Uterus (tissue), 2 donors: ENCODE measurements around the gene TK2.

ENCODE experiments used
- POLR2A ChIP-seq, 2 donors: fragments of 450-650 bp; IDR thresholded peaks; one replicate each; pipeline ENCODE4 v1.6.1; 2016; ENCODE audit warnings: antibody characterized with exemption in 2 of 2, mild to moderate bottlenecking in 1 of 2, moderate library complexity in 1 of 2
- TF ChIP-seq, protein P1 (sequence below), 4 experiments: fragments of 200-600 bp in 2 of 4; fragments of 450-650 bp in 2 of 4; sonication (generic) in 2 of 4; IDR thresholded peaks; one replicate each; pipeline ENCODE4 v1.5.1; 2016 to 2019; ENCODE audit warnings: antibody characterized with exemption in 4 of 4, mild to moderate bottlenecking in 2 of 4, moderate library complexity in 1 of 4

DNA sequence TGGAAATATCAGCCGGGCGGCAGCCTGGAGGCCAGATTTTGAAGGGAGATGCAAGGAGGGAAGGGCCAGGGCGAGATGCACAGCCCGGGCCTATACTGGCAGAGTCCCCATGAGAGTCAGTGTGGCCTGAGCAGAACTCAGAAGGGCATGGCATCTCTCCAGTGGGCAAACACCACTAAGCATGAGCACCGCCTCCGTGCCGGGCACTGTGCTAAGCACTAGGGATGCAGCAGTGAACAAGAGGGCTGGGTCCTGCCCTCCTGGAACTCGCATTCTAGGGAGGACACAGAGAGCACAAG is 33.5 kb downstream of the TK2 start:
- TF ChIP-seq POLR2A (IDR thresholded peaks at IDR 0.05): no peak
- TF ChIP-seq, protein P1, sequence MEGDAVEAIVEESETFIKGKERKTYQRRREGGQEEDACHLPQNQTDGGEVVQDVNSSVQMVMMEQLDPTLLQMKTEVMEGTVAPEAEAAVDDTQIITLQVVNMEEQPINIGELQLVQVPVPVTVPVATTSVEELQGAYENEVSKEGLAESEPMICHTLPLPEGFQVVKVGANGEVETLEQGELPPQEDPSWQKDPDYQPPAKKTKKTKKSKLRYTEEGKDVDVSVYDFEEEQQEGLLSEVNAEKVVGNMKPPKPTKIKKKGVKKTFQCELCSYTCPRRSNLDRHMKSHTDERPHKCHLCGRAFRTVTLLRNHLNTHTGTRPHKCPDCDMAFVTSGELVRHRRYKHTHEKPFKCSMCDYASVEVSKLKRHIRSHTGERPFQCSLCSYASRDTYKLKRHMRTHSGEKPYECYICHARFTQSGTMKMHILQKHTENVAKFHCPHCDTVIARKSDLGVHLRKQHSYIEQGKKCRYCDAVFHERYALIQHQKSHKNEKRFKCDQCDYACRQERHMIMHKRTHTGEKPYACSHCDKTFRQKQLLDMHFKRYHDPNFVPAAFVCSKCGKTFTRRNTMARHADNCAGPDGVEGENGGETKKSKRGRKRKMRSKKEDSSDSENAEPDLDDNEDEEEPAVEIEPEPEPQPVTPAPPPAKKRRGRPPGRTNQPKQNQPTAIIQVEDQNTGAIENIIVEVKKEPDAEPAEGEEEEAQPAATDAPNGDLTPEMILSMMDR (IDR thresholded peaks at IDR 0.05): no peak
